Measurements from ENCODE around the gene PLA2G12B. TPM values are rescaled to one million over a fixed set of nuclear protein-coding genes. Genes with fewer than 3 reads are reported as not detected.

PLA2G12B gene
- total and polyA plus RNA-seq, 2 of the 8 experiments (the other 6 are each of a cell fraction or from before 2014, with no cell fraction given), result not detected

DNA sequence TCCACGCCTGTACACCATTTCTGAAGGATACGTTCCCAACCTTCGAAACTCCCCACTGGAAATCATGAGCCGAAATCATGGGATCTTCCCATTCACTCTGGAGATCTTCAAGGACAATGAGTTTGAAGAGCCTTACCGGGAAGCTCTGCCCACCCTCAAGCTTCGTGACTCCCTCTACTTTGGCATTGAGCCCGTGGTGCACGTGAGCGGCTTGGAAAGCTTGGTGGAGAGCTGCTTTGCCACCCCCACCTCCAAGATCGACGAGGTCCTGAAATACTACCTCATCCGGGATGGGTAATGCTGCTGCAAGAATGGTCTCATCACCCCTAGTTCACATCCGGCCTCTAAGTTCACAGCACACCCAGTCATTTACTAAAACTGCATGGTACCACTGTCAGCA is 30.3 kb downstream of the PLA2G12B start:
- Histone ChIP-seq H2AFZ (ENCODE audit: low read length) (no peak overlapping the region), H2AK5ac (ENCODE audit: low read depth, low read length) (no peak overlapping the region), H3K4me2 (ENCODE audit: insufficient read depth in 1 of 2, low read depth in 2 of 2, low read length in 2 of 2) (no peak overlapping the region), H3K9me3 (ENCODE audit: insufficient read depth in 2 of 2, low read depth in 1 of 2, low read length in 1 of 2) (peaks cover 2 to 3% of the 10 kb centered on the region in 2 experiments; a peak in 2 of 4 replicates), H3K27ac (ENCODE audit: low read depth, low read length) (no peak overlapping the region), H3K79me2 (ENCODE audit: control insufficient read depth in 1 of 2, insufficient read depth in 2 of 2, low read length in 2 of 2) (no peaks in the 10 kb centered on the region), H2BK15ac (ENCODE audit: low read length) (no peak overlapping the region), H3K14ac (ENCODE audit: insufficient read length) (no peak overlapping the region), H2BK120ac (replicated peaks; ENCODE audit: low read depth, low read length) (no peak overlapping the region), H3K4me1 (replicated peaks in 1 of 4; ENCODE audit: control insufficient read depth in 3 of 4, insufficient read depth in 4 of 4, low read length in 3 of 4) (no peaks in the 10 kb centered on the region), H3K27me3 (replicated peaks in 1 of 4; ENCODE audit: control insufficient read depth in 3 of 4, extremely low read depth in 1 of 4, insufficient read depth in 3 of 4, low read length in 3 of 4) (no peaks in the 10 kb centered on the region), H2BK20ac (ENCODE audit: low read length) (no peak overlapping the region), H3K4ac (replicated peaks; ENCODE audit: insufficient read length, low read depth, low read length) (no peak overlapping the region), H4K5ac (ENCODE audit: insufficient read length, low read depth, low read length) (no peak overlapping the region), H3K9ac (replicated peaks in 1 of 4; ENCODE audit: extremely low read depth in 1 of 4, low read depth in 3 of 4, low read length in 3 of 4) (no peak overlapping the region), H3K79me1 (ENCODE audit: low read depth, low read length) (no peaks in the 10 kb centered on the region), H3K36me3 (ENCODE audit: control insufficient read depth in 2 of 4, insufficient read depth in 4 of 4, low read length in 3 of 4) (no peaks in the 10 kb centered on the region), H4K91ac (replicated peaks; ENCODE audit: insufficient read length, low read length) (no peak overlapping the region), H2BK12ac (ENCODE audit: low read depth, low read length) (no peak overlapping the region), H4K20me1 (replicated peaks in 1 of 2; ENCODE audit: control insufficient read depth in 1 of 2, insufficient read depth in 2 of 2, low read length in 2 of 2) (no peaks in the 10 kb centered on the region), H3K4me3 (ENCODE audit: extremely low read depth in 1 of 4, insufficient read depth in 2 of 4, low read depth in 3 of 4, low read length in 4 of 4) (no peak overlapping the region), H4K8ac (ENCODE audit: extremely low read depth, insufficient read depth, low read length) (no peak overlapping the region; the same call in 1 of the 2 replicates), H3K23ac (ENCODE audit: insufficient read length) (no peak overlapping the region), H3K56ac (replicated peaks; ENCODE audit: insufficient read length, low read depth, low read length) (no peak overlapping the region), H3K18ac (ENCODE audit: extremely low read depth, low read length) (no peak overlapping the region), H2BK5ac (ENCODE audit: low read depth, low read length) (no peak overlapping the region), H3K23me2 (ENCODE audit: low read depth, low read length) (no peaks in the 10 kb centered on the region)
- 95% methylated on average over 13 of the region's 13 CpGs; no CpG with 5 or more reads in 1 of the 2 experiments for WGBS, 2 experiments (ENCODE audit: extremely low coverage in 1 of 2, insufficient coverage in 1 of 2, insufficient read length in 1 of 2, insufficient replicate concordance in 2 of 2, low coverage in 1 of 2, low lambda C conversion rate in 2 of 2, missing lambda C conversion rate in 1 of 2)
- DNase-seq (ENCODE audit: low read depth in 1 of 2, low spot score in 2 of 2), result no peak
- FAIRE-seq, result no peak
- POLR2A ChIA-PET (ENCODE audit: partially characterized antibody), result no interaction called here
- TF ChIP-seq EGR1 (IDR thresholded peaks at IDR 0.05; ENCODE audit: borderline replicate concordance, low read depth, low read length) (no peak), TCF12 (IDR thresholded peaks at IDR 0.05; ENCODE audit: low read depth, low read length) (no peak)
- CTCF ChIA-PET (ENCODE audit: partially characterized antibody), result interaction anchor here (0.6 to 1.7 kb wide), 3 partner anchors 10 to 308 kb away, joined by 3 to 5 read pairs (median 3); no protein-coding TSS in a partner anchor

Measured in H1 (cell line).